Measurements from ENCODE around the gene ZNF99.
"Not testable (repeated sequence)": the region's sequence is repeated elsewhere in the genome, so short reads cannot be mapped to it uniquely, and the experiment has no call there.

Gene ZNF99

GRCh38 chr19:22783651-22784410 lies at the start of gene ZNF99:
Gene ZNF99, minus strand, starts transcription at chr19:22784151. Its CDS starts 135 bp downstream, at chr19:22784016.
- DNase-seq = peak in 49 of 56 donors; percentile 0 to 77 (median 41)

DNA sequence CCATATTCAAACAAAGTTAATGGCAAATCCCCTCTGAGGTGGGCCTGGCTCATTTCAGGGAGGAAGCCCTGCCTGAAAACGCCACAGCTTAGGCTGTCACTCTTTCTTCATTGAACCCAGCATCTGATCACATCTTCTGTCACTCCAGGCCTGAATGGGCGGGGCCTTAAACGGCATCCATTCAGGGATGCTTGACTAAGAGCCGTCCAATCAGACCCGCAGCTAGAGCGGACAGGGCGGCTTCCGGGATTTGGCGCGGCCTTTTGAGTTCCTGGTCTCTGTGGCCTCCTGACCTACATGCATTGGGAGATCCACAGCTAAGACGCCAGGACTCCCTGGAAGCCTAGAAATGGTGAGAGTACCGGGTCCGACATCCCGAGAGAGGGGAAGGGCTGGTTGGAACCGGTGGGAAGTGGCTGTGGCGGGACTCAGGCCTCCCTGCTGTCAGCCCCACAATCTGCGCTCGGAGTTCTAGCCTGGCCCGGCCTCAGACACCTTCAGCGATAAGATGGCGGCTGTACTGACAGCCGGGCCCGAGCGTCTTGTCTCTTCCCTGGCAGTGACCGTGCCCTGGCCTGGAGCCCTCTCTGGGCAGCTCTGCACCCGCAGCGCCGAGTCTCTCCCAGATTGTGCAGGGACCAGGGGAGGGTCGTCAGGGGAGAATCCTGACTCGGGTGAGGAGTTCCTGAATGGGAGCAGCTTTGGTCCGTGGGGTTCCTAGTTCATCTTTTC lies 48.2 kb upstream of the ZNF99 start, which contains the start of gene ZNF723:
ZNF723 (plus strand) TSS at position 261 of the 732 bp plus-strand sequence; CDS start at position 350, 89 bp downstream.
- DNase-seq = peak in 1 of 56 donors; percentile 1

DNA sequence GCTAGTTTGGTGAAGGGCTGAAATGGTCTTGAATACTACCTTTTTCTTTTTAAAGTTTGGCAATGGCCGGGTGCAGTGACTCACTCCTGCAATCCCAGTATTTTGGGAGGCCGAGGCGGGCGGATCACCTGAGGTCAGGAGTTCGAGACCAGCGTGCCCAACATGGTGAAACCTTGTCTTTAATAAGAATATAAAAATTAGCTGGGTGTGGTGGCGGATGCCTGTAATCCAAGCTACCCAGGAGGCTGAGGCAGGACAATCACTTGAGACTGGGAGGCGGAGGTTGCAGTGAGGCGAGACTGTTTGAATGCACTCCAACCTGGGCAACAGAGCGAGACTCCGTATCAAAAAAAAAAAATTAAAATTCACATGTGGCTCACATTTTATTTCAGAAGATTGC lies 47.3 kb upstream of the ZNF99 start:
- no peak for DNase-seq

DNA sequence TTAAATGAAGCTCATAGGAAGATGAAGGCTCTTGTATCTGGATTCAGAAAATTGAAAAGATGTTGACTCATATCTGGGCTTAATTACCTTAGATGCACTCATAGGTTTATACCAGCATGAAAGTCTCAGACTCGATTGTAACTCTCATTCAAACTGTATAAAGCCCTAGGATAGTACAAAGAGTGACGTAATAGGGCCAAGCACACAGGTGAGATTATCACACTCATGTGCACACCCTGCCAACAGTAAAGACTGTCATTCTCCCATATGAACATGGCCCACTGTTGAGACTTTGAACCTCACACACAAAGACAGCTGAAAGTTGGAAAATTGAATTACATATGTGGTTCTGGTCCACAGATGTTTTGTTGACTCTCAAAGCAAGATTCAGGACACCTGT lies 30.2 kb upstream of the ZNF99 start:
- no peak for DNase-seq

DNA sequence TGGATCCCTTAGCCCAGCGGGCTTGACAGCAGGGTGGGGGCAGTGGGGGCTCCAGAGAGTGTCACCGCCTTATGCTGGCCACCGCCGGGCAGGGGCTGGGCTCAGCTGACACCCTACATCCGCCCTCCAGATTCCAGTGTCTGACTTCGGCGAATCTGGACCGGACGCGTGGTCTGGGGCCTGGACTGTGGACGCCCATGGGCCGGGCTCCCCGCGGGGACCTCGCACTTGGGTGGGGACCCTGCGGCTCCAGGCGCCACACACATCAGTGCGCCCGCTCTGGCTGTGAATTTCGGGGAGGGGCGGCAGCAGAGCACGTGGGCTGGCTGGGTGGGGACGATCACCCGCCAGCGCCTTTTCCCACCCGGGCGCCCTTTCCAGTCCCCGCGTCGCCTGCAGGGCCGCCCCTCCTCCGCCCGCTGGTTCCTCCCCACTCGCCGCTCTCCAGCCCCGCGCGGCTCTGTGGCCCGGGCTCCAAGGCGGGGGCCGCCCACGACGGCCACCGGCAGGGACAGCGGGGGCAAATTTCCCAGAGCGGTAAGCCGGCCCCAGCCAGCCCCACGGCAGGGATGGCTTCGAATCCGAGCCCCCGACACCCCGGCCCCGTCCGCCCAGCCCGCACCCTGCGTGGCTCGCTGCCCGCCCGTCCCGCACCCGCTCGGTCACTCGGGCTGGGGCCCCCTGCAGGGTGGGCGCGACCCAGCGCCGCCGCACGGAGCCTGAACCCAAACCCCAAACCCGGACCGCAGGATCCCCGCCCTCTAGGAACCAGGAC lies 23.3 kb upstream of the ZNF99 start:
- DNase-seq = no peak

DNA sequence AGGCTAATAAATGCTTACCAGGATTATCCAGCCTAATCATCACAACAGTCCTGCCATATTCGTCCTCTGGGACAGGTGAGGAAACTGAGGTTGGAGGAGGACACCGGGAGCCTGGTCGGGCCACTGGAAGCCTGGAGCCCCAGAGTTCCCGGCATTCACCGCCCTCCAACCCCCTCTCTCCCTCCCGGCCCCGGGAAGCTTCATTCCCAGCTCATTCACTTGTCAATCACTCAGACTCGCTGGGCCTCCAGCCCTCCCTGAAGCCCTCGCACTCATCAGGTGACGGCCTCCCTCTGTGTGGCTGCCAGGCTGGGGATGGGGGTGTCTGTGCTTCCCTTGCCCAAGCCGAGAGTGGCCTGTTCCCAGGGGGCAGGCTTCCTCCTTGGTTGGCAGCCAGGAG lies 22.5 kb upstream of the ZNF99 start:
- no peak for DNase-seq

- DNase-seq = no peak
Measured at GRCh38 chr19:22797040-22797439, 13.1 kb upstream of the ZNF99 start.

GRCh38 chr19:22792863-22793262 lies 8.9 kb upstream of the ZNF99 start:
- DNase-seq = not testable (repeated sequence)

GRCh38 chr19:22735911-22736645 lies 47.9 kb downstream of the ZNF99 start:
- DNase-seq = no peak

GRCh38 chr19:22733691-22734090 lies 50.3 kb downstream of the ZNF99 start:
- DNase-seq = no peak

- DNase-seq = not testable (repeated sequence)
Measured at GRCh38 chr19:22728214-22728613, 55.7 kb downstream of the ZNF99 start.

DNA sequence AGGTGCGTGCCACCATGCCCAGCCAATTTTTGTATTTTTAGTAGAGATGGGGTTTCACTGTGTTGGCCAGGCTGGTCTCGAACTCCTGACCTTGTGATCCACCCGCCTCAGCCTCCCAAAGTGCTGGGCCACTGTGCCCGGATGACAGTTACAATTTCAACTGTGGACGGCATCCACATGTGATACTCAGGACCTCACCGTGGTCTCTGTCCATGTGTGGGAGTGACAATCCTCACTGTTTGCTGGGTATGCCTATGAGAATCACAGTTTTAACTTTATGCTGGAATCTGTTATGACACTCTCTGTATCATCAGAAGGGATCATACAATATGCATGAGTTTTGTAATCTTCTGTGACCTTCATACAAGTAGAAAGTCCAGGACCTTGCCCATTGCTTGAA lies 62.4 kb downstream of the ZNF99 start:
- DNase-seq = not testable (repeated sequence)

DNA sequence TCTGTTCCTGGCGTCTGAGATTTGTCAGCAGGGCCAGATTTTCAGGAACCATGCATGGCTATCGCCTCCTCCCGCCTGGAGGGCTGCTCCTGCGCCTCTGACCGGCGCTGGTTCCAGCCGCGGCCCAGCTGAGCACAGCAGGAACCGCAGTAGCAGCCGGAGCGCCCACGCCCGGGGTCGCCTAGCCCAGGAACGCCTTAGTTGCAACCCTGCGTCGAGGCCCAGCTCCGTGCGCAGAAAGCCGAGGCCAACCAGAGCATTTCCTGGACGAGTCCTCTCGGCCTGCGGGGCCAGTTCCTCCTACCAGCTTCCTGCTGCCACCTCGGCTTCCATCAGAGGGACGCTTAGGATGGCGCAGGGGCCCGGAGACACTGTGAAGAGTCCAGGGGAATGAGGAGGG lies 75.0 kb downstream of the ZNF99 start:
- DNase-seq = no peak

DNA sequence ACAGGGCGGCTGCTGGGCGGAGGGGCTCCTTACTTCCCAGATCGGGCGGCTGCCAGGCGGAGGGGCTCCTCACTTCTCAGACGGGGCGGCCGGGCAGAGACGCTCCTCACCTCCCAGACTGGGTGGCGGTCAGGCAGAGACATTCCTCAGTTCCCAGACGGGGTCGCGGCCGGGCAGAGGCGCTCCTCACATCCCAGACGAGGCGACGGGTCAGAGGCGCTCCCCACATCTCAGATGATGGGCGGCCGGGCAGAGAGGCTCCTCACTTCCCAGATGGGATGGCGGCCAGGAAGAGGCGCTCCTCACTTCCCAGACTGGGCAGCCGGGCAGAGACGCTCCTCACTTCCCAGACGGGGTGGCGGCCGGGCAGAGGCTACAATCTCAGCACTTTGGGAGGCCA lies 80.9 kb downstream of the ZNF99 start:
- DNase-seq = not testable (repeated sequence)

DNA sequence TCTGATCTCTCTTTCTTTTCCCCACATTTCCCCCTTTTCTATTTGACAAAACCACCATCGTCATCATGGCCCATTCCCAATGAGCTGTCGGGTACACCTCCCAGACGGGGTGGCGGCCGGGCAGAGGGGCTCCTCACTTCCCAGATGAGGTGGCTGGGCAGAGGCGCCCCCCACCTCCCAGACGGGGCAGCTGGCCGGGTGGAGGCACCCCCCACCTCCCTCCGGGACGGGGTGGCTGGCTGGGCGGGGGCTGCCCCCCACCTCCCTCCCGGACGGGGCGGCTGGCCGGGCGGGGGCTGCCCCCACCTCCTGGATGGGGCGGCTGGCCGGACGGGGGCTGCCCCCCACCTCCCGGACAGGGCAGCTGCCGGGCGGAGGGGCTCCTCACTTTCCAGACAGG lies 81.3 kb downstream of the ZNF99 start:
- DNase-seq = not testable (repeated sequence)
